DOHH2 (cell line): ENCODE results near the gene LRRC3C.

Experiments
- CTCF ChIP-seq: fragments of 200-600 bp; sonication (generic); IDR thresholded peaks from one replicate; pipeline ENCODE4 v1.5.1; 2014; ENCODE audit warnings: antibody characterized with exemption, mild to moderate bottlenecking, low read depth, low read length; ENCODE audit not compliant: poor library complexity, severe bottlenecking
- EZH2phosphoT487 ChIP-seq: fragments of 200-600 bp; sonication (generic); IDR thresholded peaks from 2 replicates; pipeline ENCODE4 v1.6.1; 2017; ENCODE audit warnings: borderline replicate concordance, mild to moderate bottlenecking, antibody characterized with exemption, low read length, moderate library complexity, mixed read lengths

DNA sequence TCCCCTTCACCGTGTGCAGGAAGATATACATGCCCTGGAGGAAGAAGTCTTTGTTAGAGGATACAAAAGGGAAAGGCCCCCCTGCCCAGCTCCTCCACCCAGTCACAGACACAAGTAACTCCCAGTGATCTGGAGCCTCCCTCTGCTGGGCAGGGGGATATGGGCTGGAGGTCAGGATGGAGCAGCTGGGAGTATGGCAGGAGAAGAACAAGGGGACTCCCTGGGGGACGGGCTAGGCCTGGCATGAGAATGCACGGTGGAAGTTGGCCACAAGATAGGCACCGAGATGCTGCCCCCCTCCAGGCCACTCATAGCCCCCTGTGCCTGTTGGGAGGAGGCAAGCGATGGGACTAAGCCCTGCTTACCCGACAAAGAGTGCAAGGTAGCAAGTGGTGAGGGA lies 4.3 kb upstream of the LRRC3C start:
- TF ChIP-seq CTCF (no peak), EZH2phosphoT487 (no peak)
